Ovary (tissue), 9 donors: ENCODE results near the gene DIAPH1. TPM values are rescaled to one million over a fixed set of nuclear protein-coding genes. Genes with fewer than 3 reads are reported as not detected.

ENCODE experiments used
- DNase-seq, 5 donors: peaks; one replicate each; pipeline ENCODE4 v3.0.0-alpha.2; 2019 to 2020
- H3K27ac ChIP-seq, 2 donors: fragments of 200-600 bp; one replicate each; pipeline versions ENCODE4 v1.5.1 to v1.8.0; 2019 to 2022
- H3K27me3 ChIP-seq: fragments of 200-600 bp; one replicate; pipeline ENCODE4 v1.8.0; 2022
- H3K36me3 ChIP-seq: fragments of 200-600 bp; sonication (generic); one replicate; pipeline ENCODE4 v1.5.1; 2019
- H3K4me1 ChIP-seq: one replicate; pipeline ENCODE4 v1.8.1; 2013; ENCODE audit warnings: mild to moderate bottlenecking, moderate library complexity; ENCODE audit not compliant: insufficient read depth
- H3K4me3 ChIP-seq: fragments of 200-600 bp; sonication (generic); one replicate; pipeline ENCODE4 v1.5.1; 2017
- H3K9me3 ChIP-seq, 2 donors: fragments of 200-600 bp in 1 of 2; sonication (generic) in 1 of 2; one replicate each; pipeline versions ENCODE4 v1.5.1 to v1.8.1; 2013 to 2019; ENCODE audit warnings: mild to moderate bottlenecking in 1 of 2, moderate library complexity in 1 of 2
- EP300 ChIP-seq: sonication (generic); formaldehyde crosslinking; IDR thresholded peaks from one replicate; pipeline ENCODE4 v1.6.1; 2017; ENCODE audit warnings: antibody characterized with exemption
- POLR2A ChIP-seq: fragments of 450-650 bp; IDR thresholded peaks from one replicate; pipeline ENCODE4 v1.6.1; 2017; ENCODE audit warnings: antibody characterized with exemption, mild to moderate bottlenecking, moderate library complexity
- WGBS, 3 donors: extraction: QIAGEN DNeasy Blood & Tissue Kit in 1 of 3; methylation state at CpG; one replicate each; pipeline versions ENCODE4 v1.1.5 to v1.1.7; 2013 to 2017; 5-methylcytosine and 5-hydroxymethylcytosine counted together
- intact Hi-C, 4 donors: fragments of 100-400 bp; cut with DNase I; formaldehyde crosslinking; loops; one replicate each; pipeline versions ENCODE4 v1.11.0 to v1.15.1; 2022 to 2023
- polyA plus RNA-seq, 2 donors: library from polyadenylated mRNA; stranded (reverse); fragments of 200-250 nt in 1 of 2; fragments of 350-450 nt in 1 of 2; fragmentation: Illumina TruSeq in 1 of 2; extraction: RNeasy Lipid Tissue Mini Kit (QIAGEN cat#74804) in 1 of 2; gene quantifications; one replicate each; pipeline ENCODE4 v1.2.3, GENCODE V29; 2013 to 2014
- total RNA-seq, 7 donors: library from RNA; depleted of rRNA in 2 of 7; stranded (reverse); fragments of >200 nt in 2 of 7; fragmentation: NEBNext Ultra II Directional in 3 of 7; extraction: Animal tissue kit (Norgen Biotek cat#: 25700) in 3 of 7; gene quantifications; one replicate each; pipeline versions ENCODE4 v1.1.0 to v1.2.4, GENCODE V29; 2016 to 2023
- TF ChIP-seq, protein P1 (sequence below), 3 donors: fragments of 450-650 bp in 2 of 3; fragments of 200-600 bp in 1 of 3; IDR thresholded peaks; one replicate each; pipeline versions ENCODE4 v1.5.1 to v1.8.0; 2016 to 2022; ENCODE audit warnings: antibody characterized with exemption in 3 of 3, mild to moderate bottlenecking in 1 of 3
- donor health status: DM: no; HTN: no; CAD: no; lungs with moderate emphysema.
- donor health status: DM: no; HTN: no; CAD: no.
- donor health status: Bipolar disorder and iron deficiency.
- donor health status: DM: yes; HTN: yes; CAD: no.
- donor health status: DM: no; HTN: no; CAD: no.
- donor health status: DM: yes; HTN: yes; CAD: no.

The DIAPH1 gene
- total and polyA plus RNA-seq, 9 donors: 21.2 to 51.0 (median 44.0) TPM

DNA sequence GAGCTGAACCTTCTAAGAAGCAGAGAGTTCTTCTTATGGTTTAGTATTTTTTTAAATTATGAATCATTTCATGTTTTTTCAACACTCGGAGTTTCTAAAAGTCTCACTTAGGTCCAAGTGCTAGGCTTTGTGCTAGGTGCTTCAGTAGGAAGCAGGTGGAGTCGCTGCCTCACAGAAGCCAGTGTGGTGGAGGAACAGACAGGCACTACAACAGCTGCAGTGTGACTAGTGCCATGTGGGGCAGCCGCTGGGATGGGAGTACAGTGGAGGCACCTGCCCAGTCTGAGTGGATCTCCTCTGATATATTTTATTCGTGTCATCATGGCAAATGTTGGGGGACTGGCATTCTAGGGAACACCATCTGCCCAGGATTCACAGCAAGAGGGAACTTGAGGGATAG is 114.6 kb downstream of the DIAPH1 start:
- H3K4me1 ChIP-seq: peaks cover 10% of the 10 kb centered on the region
- H3K27ac ChIP-seq: no peak overlapping the region
- H3K27me3 ChIP-seq: no peaks in the 10 kb centered on the region
- no peak for DNase-seq
- H3K9me3 ChIP-seq: no peaks in the 10 kb centered on the region
- WGBS, 3 donors: 90 to 91% (median 90%) methylated on average over 4 of the region's 4 CpGs
- no peak for TF ChIP-seq EP300
- no peaks in the 10 kb centered on the region for H3K36me3 ChIP-seq
- intact Hi-C loops: no loop called here
- no peak overlapping the region for H3K4me3 ChIP-seq

DNA sequence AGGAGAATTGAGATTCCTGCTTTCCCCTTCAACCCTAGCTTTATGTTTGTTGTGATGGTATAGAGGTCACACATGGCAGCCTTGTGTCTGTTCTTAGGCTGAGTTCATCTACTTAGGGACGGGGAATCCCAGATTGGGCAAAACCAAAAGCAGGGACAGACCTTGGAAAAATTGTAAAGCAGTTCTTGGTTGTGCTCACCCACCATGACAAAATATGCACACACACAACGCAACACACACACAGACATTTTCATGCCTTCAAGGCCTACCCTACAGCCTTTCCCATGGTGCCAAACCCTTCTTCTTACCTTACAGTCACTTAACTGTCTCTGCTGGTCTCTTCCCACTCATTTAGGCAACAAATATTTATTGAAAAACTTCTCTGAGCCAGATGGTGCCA is 115.1 kb downstream of the DIAPH1 start:
- H3K27ac ChIP-seq: no peak overlapping the region
- WGBS, 3 donors: 98 to 99% (median 98%) methylated on average over 2 of the region's 2 CpGs
- H3K4me3 ChIP-seq: no peak overlapping the region
- no peaks in the 10 kb centered on the region for H3K36me3 ChIP-seq
- no peaks in the 10 kb centered on the region for H3K27me3 ChIP-seq
- TF ChIP-seq POLR2A (no peak), EP300 (no peak)
- TF ChIP-seq, protein P1, sequence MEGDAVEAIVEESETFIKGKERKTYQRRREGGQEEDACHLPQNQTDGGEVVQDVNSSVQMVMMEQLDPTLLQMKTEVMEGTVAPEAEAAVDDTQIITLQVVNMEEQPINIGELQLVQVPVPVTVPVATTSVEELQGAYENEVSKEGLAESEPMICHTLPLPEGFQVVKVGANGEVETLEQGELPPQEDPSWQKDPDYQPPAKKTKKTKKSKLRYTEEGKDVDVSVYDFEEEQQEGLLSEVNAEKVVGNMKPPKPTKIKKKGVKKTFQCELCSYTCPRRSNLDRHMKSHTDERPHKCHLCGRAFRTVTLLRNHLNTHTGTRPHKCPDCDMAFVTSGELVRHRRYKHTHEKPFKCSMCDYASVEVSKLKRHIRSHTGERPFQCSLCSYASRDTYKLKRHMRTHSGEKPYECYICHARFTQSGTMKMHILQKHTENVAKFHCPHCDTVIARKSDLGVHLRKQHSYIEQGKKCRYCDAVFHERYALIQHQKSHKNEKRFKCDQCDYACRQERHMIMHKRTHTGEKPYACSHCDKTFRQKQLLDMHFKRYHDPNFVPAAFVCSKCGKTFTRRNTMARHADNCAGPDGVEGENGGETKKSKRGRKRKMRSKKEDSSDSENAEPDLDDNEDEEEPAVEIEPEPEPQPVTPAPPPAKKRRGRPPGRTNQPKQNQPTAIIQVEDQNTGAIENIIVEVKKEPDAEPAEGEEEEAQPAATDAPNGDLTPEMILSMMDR (IDR thresholded peaks at IDR 0.05): no peak
- H3K4me1 ChIP-seq: peaks cover 8% of the 10 kb centered on the region
- intact Hi-C loops: no loop called here
- no peaks in the 10 kb centered on the region for H3K9me3 ChIP-seq
- no peak for DNase-seq

DNA sequence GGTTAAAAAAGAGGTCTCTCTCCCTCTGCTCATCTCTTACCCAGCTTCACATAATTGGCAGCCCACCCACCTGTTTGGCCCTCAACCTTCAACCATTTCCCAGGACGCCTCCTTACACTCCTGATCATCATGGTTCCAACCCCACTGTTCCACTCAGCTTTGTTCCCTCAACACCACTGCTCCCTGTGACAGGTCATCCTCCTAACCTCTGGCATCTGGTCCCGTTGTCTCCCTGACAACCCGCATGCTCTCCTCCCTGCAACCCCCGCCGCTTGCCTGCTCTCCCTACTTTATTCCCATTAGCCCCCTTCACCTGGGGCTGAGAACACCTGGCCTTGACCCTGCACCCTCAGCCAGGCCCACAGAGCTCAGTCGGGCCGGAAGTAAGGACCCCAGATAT is 117.0 kb downstream of the DIAPH1 start:
- Histone ChIP-seq H3K9me3 (no peaks in the 10 kb centered on the region), H3K27me3 (no peaks in the 10 kb centered on the region), H3K4me1 (no peaks in the 10 kb centered on the region), H3K4me3 (no peak overlapping the region), H3K36me3 (no peaks in the 10 kb centered on the region), H3K27ac (no peak overlapping the region)
- TF ChIP-seq, protein P1 (IDR thresholded peaks at IDR 0.05): no peak
- TF ChIP-seq POLR2A: no peak
- no peak for TF ChIP-seq EP300
- DNase-seq: no peak
- WGBS, 3 donors: 57 to 70% (median 61%) methylated on average over 7 of the region's 7 CpGs
- intact Hi-C loops: no loop called here

DNA sequence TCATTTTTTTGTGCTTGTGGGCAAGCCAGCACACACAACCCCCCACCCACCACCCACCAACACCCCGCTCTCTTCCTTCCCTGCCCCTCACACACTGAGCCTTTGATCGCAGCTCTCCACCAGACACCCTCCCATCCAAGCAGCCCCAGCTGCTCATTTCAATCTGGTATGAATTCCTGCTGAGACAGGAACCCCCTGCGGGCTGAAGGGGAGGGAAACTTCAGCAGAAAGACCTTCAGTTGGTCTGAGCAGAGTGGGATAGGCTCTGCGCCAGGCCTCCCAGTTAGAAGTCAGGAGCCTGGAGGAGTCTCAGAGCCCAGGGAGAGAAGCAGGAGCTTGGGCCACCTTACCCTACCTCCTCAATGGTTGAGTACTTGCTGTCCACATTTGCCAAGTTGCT is 122.8 kb downstream of the DIAPH1 start:
- Histone ChIP-seq H3K27ac (peak overlapping the region in 1 of 2 donors; percentile 51), H3K4me3 (no peak overlapping the region), H3K4me1 (peaks cover 4% of the 10 kb centered on the region), H3K27me3 (no peaks in the 10 kb centered on the region), H3K9me3 (no peaks in the 10 kb centered on the region), H3K36me3 (no peaks in the 10 kb centered on the region)
- intact Hi-C loops: no loop called here
- TF ChIP-seq, protein P1 (IDR thresholded peaks at IDR 0.05): no peak
- TF ChIP-seq EP300 (no peak), POLR2A (no peak)
- peak in 1 of 5 donors; percentile 25 for DNase-seq
- WGBS, 3 donors: 24 to 52% (median 33%) methylated on average over 4 of the region's 4 CpGs

GRCh38 chr5:141495453-141495811 is 123.4 kb downstream of the DIAPH1 start:
- Histone ChIP-seq H3K4me1 (peaks cover 4% of the 10 kb centered on the region), H3K36me3 (no peaks in the 10 kb centered on the region), H3K9me3 (no peaks in the 10 kb centered on the region), H3K27ac (peak overlapping the region in 1 of 2 donors; percentile 51), H3K27me3 (no peaks in the 10 kb centered on the region), H3K4me3 (no peak overlapping the region)
- 67 to 84% (median 83%) methylated on average over 8 of the region's 8 CpGs for WGBS, 3 donors
- TF ChIP-seq POLR2A: no peak
- TF ChIP-seq, protein P1 (IDR thresholded peaks at IDR 0.05): no peak
- TF ChIP-seq EP300: no peak
- DNase-seq: no peak
- intact Hi-C loops: no loop called here
